ENCODE data around the gene CEP112.

GRCh38 chr17:66044083-66044482 lies 147.8 kb downstream of the CEP112 start:
- TF ChIP-seq CTCF (IDR thresholded peaks at IDR 0.05; ENCODE audit: low read depth, low read length, missing input control) (no peak), EGR1 (IDR thresholded peaks at IDR 0.05; ENCODE audit: low read depth in 2 of 2) (no peak), HNF4G (IDR thresholded peaks at IDR 0.05) (no peak), MAX (IDR thresholded peaks at IDR 0.05) (no peak), RAD21 (IDR thresholded peaks at IDR 0.05) (no peak), TAF1 (conservative IDR thresholded peaks at IDR 0.05) (no peak), FOXA1 (IDR thresholded peaks at IDR 0.05) (no peak), JUND (IDR thresholded peaks at IDR 0.05) (no peak), REST (IDR thresholded peaks at IDR 0.05) (no peak), GABPA (IDR thresholded peaks at IDR 0.05 in 1 of 2, conservative IDR thresholded peaks at IDR 0.05 in 1 of 2) (no peak), ZBTB33 (IDR thresholded peaks at IDR 0.05) (no peak)

Data from liver (tissue), 3 donors.